Measurements from ENCODE around the gene SIGLECL1. TPM values are rescaled to one million over a fixed set of nuclear protein-coding genes. Genes with fewer than 3 reads are reported as not detected.

SIGLECL1 gene
- total RNA-seq, 1 experiment from 2014 or later: not detected

DNA sequence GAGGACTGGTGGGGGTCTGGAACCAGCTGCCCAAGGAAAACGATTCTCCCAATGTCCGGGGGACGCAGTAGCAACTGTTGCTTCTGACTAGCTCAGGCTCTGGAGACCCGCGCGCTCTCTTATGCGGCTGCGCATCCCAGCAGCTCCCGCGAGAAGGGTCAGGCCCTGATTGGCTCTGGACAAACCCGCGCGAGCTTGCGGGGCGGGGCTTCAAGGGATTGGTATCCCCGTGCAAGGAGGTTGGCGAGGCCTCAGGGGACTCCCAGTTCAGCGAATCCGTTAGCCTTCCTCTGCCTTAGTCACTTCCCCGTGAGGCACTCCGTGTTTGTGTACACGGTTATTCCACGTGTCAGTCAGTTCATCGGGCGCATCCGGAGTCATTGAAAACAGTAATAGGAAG is 20.2 kb downstream of the SIGLECL1 start:
- no peak overlapping the region for H3K4me3 Mint-ChIP-seq (ENCODE audit: unreplicated experiment)
- peaks cover 42% of the 10 kb centered on the region for H3K9me3 Mint-ChIP-seq (ENCODE audit: unreplicated experiment)
- no peak for DNase-seq (ENCODE audit: unreplicated experiment)
- no peaks in the 10 kb centered on the region for H3K27me3 Mint-ChIP-seq (ENCODE audit: insufficient read depth, unreplicated experiment)
- ChIA-PET CTCF (interaction anchor here (0.7 to 1.6 kb wide), 3 partner anchors 12 to 46 kb away, joined by 3 to 8 read pairs (median 4); no protein-coding TSS in a partner anchor), POLR2A (no interaction called here)
- no TSS peak for BruUV-seq (replicated peaks)
- H3K27ac Mint-ChIP-seq (ENCODE audit: low read depth, unreplicated experiment): no peak overlapping the region
- intact Hi-C loops (cut with micrococcal nuclease): no loop called here
- H3K4me1 Mint-ChIP-seq (ENCODE audit: insufficient read depth, unreplicated experiment): no peaks in the 10 kb centered on the region
- H3K36me3 Mint-ChIP-seq (ENCODE audit: insufficient read depth, unreplicated experiment): no peaks in the 10 kb centered on the region
- TF ChIP-seq, protein P1, sequence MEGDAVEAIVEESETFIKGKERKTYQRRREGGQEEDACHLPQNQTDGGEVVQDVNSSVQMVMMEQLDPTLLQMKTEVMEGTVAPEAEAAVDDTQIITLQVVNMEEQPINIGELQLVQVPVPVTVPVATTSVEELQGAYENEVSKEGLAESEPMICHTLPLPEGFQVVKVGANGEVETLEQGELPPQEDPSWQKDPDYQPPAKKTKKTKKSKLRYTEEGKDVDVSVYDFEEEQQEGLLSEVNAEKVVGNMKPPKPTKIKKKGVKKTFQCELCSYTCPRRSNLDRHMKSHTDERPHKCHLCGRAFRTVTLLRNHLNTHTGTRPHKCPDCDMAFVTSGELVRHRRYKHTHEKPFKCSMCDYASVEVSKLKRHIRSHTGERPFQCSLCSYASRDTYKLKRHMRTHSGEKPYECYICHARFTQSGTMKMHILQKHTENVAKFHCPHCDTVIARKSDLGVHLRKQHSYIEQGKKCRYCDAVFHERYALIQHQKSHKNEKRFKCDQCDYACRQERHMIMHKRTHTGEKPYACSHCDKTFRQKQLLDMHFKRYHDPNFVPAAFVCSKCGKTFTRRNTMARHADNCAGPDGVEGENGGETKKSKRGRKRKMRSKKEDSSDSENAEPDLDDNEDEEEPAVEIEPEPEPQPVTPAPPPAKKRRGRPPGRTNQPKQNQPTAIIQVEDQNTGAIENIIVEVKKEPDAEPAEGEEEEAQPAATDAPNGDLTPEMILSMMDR (IDR thresholded peaks at IDR 0.05; ENCODE audit: unreplicated experiment): no peak

DNA sequence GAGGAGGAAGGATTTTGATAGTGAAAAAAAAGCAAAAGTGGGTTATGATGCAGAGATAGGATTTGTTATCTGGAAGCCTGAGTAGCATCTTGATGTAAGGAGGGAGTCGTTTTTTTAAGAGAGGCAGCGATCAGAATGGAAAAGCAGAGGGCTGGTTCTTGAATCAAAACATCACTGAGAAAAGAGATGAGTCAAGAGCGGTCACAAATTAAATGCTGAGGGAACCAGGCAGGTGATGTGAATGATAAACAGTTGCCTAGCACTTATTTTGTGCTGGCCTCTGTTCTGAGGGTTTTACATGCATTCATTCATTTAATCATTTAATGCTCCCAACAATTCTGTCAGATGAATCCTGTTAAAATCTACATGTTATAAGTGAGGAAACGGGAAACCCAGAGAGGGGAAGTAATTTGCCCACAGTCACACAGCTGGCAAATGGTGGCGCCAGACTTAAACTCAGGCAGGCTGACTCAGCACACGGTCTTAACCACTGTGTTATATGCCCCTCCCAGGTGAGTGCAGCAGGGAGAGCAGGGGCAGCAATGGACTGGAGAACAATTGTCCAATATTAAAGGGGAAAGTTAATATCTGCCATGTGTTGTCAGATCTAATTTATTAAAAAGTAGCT is 21.4 kb downstream of the SIGLECL1 start:
- TF ChIP-seq, protein P1 (IDR thresholded peaks at IDR 0.05; ENCODE audit: unreplicated experiment): no peak
- intact Hi-C loops (cut with micrococcal nuclease): no loop called here
- no peaks in the 10 kb centered on the region for H3K36me3 Mint-ChIP-seq (ENCODE audit: insufficient read depth, unreplicated experiment)
- no TSS peak for BruUV-seq (replicated peaks)
- no peaks in the 10 kb centered on the region for H3K27me3 Mint-ChIP-seq (ENCODE audit: insufficient read depth, unreplicated experiment)
- DNase-seq (ENCODE audit: unreplicated experiment): no peak
- peaks cover 32% of the 10 kb centered on the region for H3K9me3 Mint-ChIP-seq (ENCODE audit: unreplicated experiment)
- no peak overlapping the region for H3K4me3 Mint-ChIP-seq (ENCODE audit: unreplicated experiment)
- H3K4me1 Mint-ChIP-seq (ENCODE audit: insufficient read depth, unreplicated experiment): no peaks in the 10 kb centered on the region
- ChIA-PET CTCF (interaction anchor here (0.6 to 1.2 kb wide), 2 partner anchors 13 to 366 kb away, joined by 3 to 4 read pairs; no protein-coding TSS in a partner anchor), POLR2A (interaction anchor here (0.6 kb wide), 1 partner anchor 35 kb away, joined by 3 read pairs; no protein-coding TSS in a partner anchor)
- no peak overlapping the region for H3K27ac Mint-ChIP-seq (ENCODE audit: low read depth, unreplicated experiment)

DNA sequence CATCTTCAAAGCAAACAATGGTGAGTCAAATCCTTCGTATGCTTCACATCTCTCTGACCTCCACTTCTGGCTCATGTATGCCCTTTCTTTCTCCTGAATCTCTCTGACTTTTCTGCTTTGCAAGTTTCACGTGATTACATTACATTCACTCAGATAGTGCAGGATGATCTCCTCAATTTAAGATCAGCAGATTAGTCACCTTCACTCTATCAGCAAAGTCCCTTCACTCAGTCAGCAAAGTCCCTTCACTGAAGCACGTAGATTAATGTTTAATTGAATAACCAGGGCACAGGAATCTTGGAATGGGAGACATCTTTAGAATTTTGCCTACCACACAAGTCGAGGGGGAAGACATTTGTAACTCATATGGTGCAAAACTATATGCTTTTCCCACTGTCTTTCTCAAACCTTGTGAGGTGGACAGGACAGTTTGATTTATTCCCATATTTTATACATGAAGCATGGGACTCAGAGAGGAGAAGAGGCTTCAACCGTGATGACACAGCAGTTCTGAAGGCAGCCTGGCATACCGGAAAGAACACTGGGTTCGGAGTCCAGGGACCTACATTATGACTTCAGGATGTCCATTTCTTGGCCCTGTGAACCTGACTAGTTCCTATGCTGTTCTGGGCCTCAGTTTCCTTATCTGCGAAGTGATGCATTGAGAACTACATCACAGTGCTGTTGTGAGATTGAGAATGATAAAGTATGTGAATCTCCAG is 23.3 kb downstream of the SIGLECL1 start:
- H3K9me3 Mint-ChIP-seq (ENCODE audit: unreplicated experiment): peaks cover 34% of the 10 kb centered on the region
- H3K27me3 Mint-ChIP-seq (ENCODE audit: insufficient read depth, unreplicated experiment): no peaks in the 10 kb centered on the region
- H3K4me1 Mint-ChIP-seq (ENCODE audit: insufficient read depth, unreplicated experiment): no peaks in the 10 kb centered on the region
- no peak overlapping the region for H3K4me3 Mint-ChIP-seq (ENCODE audit: unreplicated experiment)
- ChIA-PET POLR2A (no interaction called here), CTCF (interaction anchor here (0.7 kb wide), 1 partner anchor 9 kb away, joined by 3 read pairs; no protein-coding TSS in a partner anchor)
- TF ChIP-seq, protein P1 (IDR thresholded peaks at IDR 0.05; ENCODE audit: unreplicated experiment): no peak
- intact Hi-C loops (cut with micrococcal nuclease): no loop called here
- no peak for DNase-seq (ENCODE audit: unreplicated experiment)
- BruUV-seq (replicated peaks): no TSS peak
- no peak overlapping the region for H3K27ac Mint-ChIP-seq (ENCODE audit: low read depth, unreplicated experiment)
- no peaks in the 10 kb centered on the region for H3K36me3 Mint-ChIP-seq (ENCODE audit: insufficient read depth, unreplicated experiment)

DNA sequence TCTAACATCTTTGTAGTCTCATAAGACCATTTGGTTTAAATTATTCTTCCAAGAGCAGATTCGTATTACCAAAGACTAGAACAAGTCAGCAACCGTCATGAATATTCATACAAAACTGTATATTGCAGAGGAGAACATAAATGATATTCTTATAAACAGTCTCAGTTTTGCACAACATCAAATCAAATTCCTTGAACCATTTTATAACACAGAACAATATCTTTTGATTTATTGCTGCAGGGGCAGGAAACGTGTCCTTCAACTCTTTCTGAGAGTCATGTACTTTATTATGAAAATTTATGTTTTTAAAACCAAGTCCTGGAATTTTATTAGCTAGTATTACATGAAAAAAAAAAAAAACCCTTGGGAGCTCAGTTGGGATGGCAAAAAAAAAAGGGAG is 26.2 kb downstream of the SIGLECL1 start:
- CTCF ChIA-PET: interaction anchor here (0.7 kb wide), 1 partner anchor 11 kb away, joined by 3 read pairs; no protein-coding TSS in a partner anchor

More for the DNA sequence above, 26.2 kb downstream of the SIGLECL1 start:
- POLR2A ChIA-PET: no interaction called here
- no peak for DNase-seq (ENCODE audit: unreplicated experiment)
- TF ChIP-seq, protein P1 (IDR thresholded peaks at IDR 0.05; ENCODE audit: unreplicated experiment): no peak
- Mint-ChIP-seq H3K4me3 (ENCODE audit: unreplicated experiment) (no peak overlapping the region), H3K9me3 (ENCODE audit: unreplicated experiment) (peaks cover 21% of the 10 kb centered on the region), H3K27ac (ENCODE audit: low read depth, unreplicated experiment) (no peak overlapping the region), H3K36me3 (ENCODE audit: insufficient read depth, unreplicated experiment) (no peaks in the 10 kb centered on the region), H3K27me3 (ENCODE audit: insufficient read depth, unreplicated experiment) (no peaks in the 10 kb centered on the region), H3K4me1 (ENCODE audit: insufficient read depth, unreplicated experiment) (no peaks in the 10 kb centered on the region)
- no TSS peak for BruUV-seq (replicated peaks)
- intact Hi-C loops (cut with micrococcal nuclease): no loop called here

Data from MCF 10A (cell line).